Activated T-cell treated with anti-CD3 and anti-CD28 coated beads for 1 hour (primary cell): Measurements from ENCODE around the gene TMEM106C.

ENCODE experiments used
- DNase-seq: peaks from one replicate; pipeline ENCODE4 v3.0.0-alpha.2; 2020; ENCODE audit warnings: low read depth

Gene TMEM106C

DNA sequence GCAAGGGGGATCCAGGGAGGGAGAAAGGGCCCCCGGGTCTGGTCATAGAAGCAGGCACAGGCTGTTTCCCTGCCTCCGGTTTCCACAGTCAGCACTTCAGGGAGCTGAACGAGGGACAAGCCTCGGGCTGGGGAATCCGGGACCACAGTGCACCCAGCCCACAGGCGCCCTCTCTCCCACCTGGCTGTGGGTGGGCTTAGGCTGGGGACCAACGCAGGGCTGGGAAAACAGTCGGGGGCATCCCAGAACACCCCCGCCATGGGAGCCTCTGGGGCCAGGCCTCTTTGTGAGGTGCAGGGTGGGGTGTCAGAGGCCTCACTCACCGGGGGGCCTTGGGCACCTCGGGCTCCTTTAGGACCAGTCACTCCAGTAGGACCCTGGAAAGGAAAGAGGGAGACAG is 16.3 kb downstream of the TMEM106C start:
- no peak for DNase-seq

DNA sequence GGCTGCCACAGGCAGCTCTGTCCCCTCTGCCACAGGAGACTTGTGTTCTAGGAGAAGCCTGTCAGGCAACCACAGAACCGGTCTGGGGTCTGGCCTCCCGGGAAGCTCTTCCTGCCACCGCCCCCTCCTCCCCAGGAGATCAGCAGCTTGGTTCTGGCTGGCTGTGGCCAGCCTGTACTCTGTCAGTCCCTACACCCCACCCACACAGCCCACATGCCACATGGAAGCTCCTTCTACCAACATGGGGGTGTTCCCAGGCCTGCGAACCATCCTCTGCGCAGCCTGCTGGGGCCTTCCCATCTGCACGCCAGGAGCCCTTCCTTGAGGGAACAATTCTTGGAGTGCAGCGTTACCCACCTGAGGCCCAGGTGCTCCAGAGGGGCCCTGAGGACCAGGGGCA is 16.8 kb downstream of the TMEM106C start:
- DNase-seq = no peak

DNA sequence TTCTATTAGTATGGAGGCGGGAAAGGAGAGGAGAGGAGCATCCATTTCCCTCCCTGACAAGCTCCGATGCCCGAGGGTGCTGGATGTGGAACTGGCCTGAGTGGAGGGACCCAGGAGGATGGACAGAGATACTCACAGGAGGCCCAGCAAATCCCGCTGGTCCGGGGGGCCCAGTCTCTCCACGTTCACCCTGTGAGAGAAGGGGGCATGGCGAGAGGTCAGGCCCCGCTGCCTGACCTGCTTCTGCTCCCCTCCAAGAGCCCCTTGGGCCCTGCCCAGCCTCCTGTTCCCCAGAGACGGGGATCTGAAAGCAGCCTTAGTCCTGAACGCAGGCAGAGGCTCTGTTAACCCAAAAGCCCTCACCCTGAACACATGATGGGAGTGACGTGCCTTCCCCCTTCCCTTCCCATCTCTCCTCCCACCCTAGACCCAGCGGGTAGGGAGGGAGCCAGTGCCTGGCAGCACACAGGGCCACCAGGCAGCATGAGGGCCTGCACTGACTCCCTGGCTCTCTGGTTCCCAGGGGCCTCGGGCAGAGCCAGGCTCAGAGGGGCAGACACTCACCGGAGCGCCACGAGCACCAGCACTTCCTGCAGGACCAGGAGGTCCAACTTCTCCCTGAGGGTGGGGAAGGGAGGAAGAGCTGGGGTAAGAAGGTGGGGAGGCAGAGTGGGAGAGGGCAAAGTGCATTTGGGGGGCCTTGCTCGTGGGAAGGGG is 17.5 kb downstream of the TMEM106C start:
- DNase-seq = no peak

DNA sequence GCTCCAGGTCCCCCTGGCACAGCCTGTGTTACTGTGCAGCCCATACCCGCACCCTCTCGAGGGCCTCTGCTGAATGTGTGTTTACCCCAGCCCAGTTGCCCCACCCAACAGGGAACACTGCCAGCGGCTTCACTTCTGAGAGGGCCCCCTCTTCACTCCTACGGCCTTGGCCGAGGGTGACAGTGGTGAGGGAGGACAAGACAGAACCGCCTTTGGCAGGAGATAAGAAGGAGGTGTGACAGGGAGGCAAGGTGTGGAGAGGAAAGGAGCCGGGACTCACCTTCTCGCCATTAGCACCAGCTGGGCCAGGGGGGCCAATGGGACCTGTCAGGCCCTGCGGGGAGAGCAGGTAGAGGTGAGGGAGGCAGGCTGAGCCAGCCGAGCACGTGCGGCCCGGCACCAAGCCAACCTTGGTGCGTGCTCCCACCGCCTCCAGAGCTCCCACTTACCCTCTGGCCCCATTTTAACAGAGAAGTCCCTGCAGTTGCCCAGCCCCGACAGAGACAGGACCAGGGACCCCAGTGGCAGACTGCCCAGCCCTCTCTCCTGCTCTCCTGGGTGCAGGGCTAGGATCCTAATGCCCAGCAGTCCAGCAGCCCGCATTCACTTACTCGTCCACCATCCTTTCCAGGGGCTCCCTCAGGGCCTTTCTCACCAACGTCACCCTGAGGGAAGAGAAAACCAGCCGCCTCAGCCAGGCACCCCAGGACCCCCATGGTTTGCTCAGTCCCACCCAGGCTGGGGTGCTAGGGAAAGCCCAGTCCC is 18.3 kb downstream of the TMEM106C start:
- DNase-seq = no peak

DNA sequence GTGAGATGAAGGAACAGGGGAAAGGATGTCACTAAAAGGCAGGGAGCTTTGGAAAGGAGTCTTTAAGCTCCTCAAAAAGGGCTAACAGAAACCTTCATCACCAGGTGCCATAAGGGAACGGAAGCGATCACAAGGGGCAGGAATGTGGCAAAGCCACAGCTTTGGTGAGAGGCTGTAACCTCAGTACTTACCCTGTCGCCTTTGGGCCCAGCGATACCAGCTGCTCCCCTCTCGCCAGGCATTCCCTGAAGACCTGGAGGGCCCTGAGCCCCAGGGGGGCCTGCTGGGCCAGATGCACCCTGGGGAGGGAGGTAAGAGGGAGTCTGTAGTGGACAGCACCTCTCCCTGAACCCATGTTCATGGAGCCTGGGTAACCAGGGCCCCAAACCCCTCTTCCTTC is 18.9 kb downstream of the TMEM106C start:
- no peak for DNase-seq

DNA sequence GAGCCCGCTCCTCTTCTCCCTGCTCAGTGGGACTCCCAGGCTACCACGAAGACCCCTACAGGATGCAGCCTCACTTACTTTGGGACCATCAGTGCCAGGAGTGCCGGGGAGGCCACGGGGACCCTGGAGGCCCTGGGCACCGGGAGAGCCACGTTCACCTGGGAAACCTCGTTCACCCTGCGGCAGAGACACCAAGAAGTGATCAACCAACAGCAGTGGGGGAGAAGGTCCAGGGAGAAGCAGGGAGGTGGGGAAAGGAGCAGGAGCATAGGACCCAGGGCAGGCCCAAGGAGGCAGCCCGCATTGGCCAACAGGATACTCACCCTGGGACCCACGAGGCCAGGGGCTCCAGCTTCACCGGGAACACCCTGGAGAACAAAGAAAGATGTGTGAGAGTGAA is 19.4 kb downstream of the TMEM106C start:
- DNase-seq = no peak

DNA sequence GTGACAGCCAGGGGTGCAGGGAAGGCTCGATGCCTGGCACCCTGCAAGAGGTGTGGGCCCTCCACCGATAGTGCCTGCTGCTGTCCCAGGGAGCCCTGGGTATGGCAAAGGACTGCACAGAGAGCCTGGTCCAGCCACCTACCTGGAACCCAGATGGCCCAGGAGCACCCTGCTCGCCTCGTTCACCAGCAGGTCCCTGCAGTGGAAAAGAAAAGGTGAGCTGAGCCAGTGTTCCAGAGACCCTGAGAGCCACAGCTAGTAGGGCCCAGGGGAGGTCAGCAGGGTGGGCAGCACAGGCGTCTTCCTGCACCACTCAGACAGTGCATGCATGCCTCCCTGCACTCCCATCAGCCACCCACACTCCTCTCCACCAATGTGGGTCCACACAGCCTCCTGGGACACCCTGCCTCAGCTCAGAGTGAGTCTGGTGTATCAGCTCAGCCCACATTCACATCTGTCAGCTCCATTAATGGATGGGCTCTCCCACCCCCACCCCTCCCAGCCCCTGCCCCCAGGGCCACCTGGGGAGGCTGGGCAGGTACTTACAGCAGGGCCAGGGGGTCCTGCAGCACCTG is 20.2 kb downstream of the TMEM106C start:
- no peak for DNase-seq

DNA sequence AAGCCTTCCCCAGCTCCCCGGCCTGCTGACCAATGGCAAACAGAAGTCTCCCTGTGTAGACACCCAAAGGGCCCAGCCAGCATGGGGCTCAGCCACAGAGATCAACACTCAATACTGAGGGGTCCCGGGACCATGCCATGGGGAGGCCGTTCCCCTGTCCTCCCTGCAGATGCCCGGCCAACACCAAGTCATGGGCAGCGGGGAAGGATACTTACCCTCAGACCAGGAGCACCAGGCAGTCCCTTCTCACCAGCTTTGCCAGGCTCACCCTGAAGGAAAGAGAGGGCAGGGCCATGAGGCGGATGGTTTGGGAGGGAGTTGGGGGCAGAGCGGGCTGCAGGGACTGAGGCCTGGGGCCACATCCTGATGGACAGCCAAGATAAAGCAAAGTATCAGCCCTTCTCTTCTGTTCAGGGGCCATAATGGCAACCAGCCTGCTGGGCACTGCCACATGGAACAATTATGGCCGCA is 21.0 kb downstream of the TMEM106C start:
- DNase-seq = no peak

DNA sequence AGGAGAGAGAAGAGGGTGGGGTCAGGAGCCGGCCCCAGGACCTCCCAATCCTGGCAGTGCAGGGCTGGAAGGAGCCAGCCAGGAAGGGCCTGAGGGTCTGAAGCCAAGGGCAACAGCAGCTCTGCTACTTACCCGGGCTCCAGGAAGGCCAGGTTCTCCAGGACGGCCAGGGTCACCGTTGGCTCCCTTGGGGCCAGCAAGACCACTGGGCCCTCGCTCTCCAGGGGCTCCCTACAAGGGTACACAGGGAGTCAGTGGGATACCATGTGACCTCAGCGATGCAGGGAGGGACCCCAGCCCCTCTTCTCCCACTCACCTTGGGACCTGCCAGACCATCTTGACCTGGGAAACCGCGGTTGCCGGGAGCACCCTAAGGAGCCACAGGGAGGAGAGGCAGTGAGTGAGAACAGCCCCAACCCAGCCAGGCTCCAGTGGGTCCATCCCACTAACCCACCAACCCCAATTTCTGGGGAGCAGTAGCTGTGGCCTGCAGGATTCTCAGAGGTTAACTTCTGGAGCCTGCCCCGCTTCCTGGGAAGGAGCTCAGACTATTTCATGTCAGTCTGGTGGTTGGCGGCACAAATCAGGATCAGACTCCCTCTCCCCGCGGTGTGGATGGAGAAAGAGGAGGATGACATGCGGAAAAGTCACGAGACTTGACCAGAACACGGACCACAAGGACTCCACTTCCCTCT is 22.3 kb downstream of the TMEM106C start:
- no peak for DNase-seq

DNA sequence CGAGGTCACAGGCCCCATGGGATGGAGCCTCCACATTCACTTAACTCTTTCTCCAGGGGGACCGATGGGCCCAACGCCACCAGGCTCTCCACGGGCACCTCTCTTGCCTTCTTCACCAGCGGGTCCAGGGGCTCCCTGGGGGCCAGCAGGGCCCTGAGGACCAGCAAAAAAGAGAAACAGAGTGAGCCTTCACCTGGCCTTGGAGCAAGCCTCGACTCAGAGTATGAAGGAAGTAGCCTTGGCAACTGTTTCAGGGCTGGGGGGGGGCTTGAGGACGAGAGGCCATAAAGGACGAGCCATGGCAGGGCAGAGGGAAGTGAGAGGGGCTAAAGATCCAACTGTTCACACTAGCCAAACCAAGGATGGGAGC is 22.9 kb downstream of the TMEM106C start:
- no peak for DNase-seq

DNA sequence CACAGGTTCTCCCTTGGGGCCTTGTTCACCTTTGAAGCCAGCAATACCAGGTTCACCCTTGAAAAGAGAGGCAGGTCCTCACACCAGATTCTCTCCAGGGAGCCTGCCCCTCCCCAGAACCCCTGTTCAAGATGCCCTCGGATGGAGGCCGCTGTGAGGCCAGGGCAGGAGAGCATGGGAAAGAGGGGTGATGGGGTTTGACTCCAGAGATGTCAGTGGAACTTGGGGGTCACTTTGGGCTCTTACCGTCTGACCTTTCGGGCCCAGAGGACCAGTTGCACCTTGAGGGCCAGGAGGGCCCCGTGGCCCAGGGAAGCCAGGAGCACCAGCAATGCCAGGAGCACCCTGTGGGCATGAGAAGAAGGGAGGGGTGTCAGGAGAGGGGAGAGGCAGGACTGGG is 23.4 kb downstream of the TMEM106C start:
- no peak for DNase-seq

DNA sequence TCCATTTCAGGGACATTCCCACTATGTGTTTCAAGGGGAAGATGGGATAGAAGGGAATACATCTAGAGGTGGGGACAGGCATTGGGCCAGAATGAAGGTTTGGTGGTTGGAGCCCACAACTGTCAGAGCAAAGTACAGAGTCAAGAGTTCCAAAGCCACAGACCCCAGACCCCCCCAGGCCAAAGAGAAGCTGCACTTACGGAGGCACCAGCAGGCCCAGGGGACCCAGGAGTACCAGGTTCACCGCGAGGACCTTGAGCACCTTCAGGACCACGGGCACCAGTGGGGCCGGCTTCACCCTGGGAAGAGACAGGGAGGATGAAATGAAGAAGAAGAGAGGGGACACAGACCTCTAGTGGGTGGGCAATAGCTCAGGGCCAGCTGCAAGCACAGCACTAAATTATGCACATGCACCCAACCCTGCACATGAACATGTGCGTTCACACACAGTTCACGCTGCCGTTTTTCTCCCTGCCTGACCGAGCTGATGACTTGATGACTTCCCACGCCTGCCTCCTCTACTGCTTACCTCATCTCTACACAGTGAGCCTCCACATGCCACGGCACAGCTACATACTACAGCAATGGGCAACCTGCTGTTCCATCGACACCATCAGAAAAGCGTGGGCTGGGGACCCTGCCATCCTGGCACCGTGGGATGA is 24.1 kb downstream of the TMEM106C start:
- DNase-seq = no peak

DNA sequence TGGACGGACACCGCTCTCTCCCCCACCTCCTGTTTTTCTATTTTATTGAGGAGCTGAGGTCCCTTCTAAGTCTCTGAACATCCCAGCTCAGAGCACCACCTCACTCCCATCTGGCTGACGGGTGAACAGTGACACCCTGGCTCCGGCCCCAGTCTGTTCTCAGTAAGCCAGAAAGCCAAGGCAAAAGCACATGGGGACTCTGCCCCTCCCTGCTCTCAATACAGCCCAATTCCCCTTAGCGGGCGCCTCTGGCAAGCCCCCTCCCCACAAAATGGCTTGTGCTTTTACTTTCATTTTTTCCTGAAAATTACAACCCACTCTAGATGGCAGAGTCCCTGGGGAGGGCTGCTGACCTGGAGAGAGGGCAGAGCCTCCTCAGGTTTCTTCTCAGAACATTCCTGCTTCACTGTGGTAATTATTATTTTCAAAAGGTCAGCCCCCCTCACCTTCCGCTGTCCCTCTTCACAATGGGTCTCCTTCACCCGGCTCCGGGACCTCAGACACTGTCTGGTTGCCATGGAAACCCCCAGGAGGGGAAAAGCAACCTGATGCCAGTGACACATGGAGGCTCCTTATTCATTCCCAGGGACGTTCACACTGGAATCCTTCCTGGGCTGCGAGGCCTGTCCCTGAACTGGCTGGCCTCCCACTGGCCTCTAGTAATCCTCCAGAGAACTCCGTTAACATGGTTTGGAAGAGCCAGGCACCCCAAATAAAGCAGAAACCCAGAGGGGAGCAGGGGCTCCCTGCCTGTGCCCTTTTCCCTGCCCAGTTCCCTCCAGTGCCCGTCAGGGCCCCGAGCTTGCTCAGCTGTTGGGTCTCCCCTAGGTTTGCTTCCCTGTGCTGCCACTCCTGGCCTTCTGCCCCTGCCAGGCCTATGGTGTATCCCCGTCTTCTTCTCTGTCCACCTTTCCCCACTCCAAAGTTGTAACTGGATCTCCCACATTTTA is 25.0 kb downstream of the TMEM106C start:
- DNase-seq = no peak

DNA sequence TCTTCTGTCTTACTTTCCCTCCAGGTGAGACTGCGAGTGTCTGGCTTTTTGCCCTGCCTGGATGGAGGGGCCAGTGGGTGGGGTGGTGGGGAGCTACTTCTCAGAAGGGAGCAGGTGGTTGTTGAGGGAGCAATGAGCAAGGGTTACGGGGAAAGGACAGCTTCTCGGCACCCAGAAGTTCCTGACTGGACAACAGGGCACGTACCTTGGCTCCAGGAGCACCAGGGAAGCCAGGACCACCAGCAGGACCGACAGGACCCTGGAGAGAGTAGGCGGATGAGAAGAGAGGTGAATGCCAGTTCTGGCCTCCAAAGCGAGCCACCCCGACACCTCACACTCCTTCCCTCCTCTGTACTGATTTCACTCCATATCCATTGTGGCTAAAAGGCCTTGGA is 25.6 kb downstream of the TMEM106C start:
- DNase-seq = no peak

DNA sequence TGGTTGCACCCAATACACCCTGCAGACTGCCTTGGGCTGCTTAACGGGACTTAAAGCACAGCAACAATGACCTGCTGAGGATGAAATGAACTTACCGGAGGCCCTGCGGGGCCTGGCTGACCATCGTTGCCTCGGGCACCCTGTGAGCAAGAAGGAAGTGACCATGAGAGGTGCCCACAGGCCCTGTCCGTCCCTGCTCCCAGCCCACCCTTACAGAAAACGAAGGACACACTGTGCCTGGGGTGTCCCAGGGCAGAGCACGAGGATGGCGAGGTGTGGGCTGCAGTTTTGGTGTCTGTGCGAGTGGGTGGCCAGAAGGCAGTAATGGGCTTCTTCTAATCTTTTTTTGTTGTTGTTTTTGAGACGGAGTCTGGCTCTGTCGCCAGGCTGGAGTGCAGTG is 26.3 kb downstream of the TMEM106C start:
- no peak for DNase-seq

DNA sequence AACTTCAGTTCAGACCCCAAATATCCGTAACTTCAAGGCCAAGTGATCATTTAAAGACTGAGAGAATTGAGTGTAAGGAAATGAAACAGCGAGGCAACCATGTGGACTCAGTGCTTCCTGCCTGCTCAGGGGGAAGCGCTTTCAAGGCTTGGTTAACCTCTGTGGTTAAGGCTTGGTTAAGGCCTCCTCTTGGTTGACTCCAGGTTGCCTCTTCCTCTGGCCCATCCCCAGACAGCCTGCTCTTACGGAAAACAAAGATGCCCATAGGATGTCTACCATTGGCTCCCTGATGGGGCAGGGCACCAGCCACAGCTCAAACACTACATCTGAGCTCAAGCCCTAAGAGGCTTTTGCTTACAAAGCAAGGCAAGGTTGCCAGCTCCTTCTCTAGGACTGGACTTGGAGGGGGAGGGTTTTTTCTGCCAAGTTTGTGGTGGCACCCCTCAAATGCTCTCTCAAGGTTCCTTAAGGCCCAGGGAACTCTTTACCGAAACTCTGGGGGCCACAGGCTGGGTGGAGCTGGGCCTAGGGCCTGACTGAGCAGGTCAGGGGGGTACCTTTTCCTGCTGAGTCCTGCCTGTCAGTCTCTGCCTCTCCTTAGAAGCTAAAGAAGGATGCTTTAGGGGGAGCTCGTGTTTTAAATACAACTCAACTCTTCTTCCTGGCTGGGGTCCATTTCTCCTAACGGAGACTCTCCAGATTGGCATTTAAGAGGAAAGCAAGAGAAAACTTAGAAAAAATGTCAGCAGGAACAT is 27.1 kb downstream of the TMEM106C start:
- DNase-seq = peak; percentile 17

DNA sequence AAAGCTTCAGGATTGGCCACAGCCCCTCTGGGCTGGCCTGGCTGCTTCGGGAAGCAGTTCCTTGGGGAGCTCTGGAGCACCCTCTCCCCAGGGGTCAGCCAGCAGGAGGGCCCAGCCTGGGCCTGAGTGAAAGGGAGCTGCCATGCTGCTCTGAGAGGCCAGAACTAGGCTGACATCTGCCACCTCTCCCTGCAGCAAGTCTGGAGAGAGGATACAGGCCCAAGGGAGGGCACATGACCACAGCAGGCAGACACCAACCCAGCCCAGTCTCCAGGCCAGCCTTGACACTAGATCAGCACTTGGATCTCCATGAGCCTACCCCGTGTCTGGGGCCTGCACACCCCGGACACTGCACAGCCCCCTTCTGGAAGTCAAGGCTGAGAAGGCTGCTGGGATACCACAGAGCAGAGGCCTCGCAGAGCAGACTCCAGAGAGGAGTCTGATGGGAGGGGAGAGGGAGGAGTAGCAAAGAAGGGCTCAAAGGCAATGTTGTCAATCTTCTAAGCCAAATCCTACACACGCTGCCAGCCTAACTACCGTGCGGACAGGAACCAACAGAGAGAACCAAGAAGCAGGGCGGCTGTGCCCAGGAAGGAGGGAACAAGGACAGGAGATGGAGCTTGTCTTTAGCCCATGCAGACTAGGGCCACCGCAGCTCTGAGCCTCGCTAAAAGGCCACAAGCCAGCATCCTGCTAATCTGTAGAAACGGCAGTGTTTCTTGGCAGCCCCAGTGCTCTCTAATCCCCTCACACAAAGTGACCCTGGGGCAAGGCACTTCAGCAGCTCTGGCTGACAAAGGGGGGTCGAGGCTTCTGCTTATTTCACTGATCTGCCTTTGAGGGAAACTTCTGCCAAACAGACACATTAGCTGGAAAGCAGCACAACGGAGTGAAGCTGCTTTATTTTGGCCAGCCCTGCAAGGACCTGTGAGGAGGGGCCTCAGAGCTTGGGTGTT is 28.0 kb downstream of the TMEM106C start:
- DNase-seq = no peak

DNA sequence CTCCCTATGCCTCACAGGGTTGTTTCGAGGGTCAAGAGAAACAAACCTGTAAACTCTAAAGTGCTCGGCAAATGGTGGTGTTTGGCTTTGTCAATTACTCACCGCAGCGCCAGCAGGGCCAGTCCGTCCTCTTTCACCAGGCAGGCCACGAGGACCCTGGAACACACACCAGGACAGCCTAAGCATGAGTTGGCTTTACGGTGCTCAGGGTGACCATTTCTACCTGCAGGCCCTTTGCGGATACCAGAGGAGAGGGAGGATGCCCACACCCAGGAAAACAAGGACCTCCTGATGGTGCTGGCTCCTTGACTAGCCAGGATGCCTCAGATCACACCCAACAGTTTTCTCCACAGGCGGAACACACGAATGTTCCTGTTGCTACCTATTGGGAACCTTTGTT is 29.4 kb downstream of the TMEM106C start:
- DNase-seq = no peak

DNA sequence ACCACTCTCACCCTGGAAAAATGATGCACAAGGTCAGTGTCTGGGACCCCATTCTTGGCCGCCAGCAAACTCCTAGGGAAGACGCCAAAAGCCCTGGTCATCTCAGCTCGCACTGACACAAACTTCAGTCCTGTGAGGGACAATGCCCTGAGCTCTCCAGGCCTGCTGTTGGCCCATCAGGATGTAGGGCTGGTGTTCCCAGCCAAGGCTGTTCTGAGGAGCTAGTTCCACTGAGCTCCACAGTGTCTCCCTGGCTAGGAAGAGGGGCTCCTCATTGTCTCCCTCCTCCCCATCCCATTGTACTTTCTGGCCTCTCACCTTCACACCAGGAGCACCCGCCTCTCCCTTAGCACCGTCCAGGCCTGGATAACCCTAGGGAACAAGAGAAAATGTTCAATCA is 30.1 kb downstream of the TMEM106C start:
- no peak for DNase-seq
